Measurements from ENCODE around the gene ATF7.

The ATF7 gene

DNA sequence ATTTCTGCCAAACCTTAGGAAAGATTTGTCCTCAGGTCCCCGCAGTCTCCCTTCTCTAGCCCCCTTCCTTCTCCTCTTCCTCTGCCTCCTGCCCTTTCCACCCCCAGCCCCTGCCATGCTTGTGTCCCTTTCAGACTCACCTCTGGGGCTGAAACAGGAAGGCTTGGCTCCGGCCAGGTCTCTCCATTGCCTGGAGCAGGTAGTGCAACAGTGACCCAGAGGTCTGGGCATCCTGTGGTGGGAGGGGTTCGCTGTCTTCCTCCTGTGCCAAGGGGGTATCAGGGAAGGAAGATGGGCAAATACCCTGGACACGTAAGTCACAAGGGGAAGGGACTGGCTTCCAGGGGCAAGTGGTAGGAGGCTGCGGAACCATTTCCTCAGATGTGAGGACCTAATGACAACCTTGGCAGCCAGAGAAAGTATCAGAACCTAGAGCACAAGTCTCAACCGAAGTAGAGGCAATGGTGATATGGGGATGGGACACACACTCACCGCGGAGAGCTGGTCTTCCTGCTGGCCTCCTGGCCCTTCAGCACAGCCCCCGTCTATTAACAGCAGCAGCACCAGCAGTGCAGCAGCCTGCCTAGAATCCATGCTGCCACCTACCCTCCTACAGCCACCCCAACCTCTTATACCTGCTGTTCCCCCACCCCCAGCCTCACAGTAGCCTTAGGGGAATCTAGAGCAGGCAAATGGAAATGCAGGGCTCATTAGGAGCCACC lies 119.1 kb downstream of the ATF7 start, which contains the start of gene NPFF:
Gene NPFF, minus strand, starts transcription at position 604 of the 722 bp plus-strand sequence. Its CDS starts 10 bp downstream, at position 594.
- no peak for DNase-seq (ENCODE audit: insufficient read length, low spot score)
- no peak for TF ChIP-seq POU2F2 (IDR thresholded peaks at IDR 0.05; ENCODE audit: low read depth, low read length)
- no peak for TF ChIP-seq POLR2AphosphoS5 (IDR thresholded peaks at IDR 0.05; ENCODE audit: low read depth, low read length)
- no peak for TF ChIP-seq POLR2A (IDR thresholded peaks at IDR 0.05; ENCODE audit: low read depth, low read length)
- TF ChIP-seq PAX5 (IDR thresholded peaks at IDR 0.05; ENCODE audit: insufficient read depth, low read length, severe bottlenecking), result no peak
- no peak for TF ChIP-seq SPI1 (IDR thresholded peaks at IDR 0.05; ENCODE audit: low read depth, low read length)
- TF ChIP-seq TAF1 (IDR thresholded peaks at IDR 0.05; ENCODE audit: low read depth, low read length), result no peak
- FAIRE-seq, result no peak

DNA sequence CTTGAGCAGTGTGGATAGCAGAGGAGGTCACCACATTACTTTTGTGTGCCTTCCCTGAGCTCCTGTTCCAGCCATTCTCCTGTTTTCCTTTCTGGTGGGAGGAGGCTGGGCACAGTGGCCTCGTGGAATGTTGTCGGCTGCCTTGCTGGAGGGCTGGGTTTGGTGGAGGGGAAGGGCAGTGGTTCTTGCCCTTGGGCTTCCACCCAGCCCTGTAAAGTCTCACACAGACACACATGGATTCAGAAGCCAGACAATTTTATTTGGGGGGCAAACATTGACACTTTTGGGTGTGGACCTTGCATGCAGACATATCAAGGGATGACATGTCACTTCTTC lies 119.8 kb downstream of the ATF7 start:
- no peak for TF ChIP-seq POU2F2 (IDR thresholded peaks at IDR 0.05; ENCODE audit: low read depth, low read length)
- TF ChIP-seq POLR2A (IDR thresholded peaks at IDR 0.05; ENCODE audit: low read depth, low read length), result no peak
- TF ChIP-seq TAF1 (IDR thresholded peaks at IDR 0.05; ENCODE audit: low read depth, low read length), result no peak
- TF ChIP-seq SPI1 (IDR thresholded peaks at IDR 0.05; ENCODE audit: low read depth, low read length), result no peak
- no peak for TF ChIP-seq POLR2AphosphoS5 (IDR thresholded peaks at IDR 0.05; ENCODE audit: low read depth, low read length)
- TF ChIP-seq PAX5 (IDR thresholded peaks at IDR 0.05; ENCODE audit: insufficient read depth, low read length, severe bottlenecking), result no peak
- DNase-seq (ENCODE audit: insufficient read length, low spot score), result no peak
- FAIRE-seq, result no peak

- DNase-seq (ENCODE audit: insufficient read length, low spot score), result no peak
- FAIRE-seq, result no peak
- no peak for TF ChIP-seq PAX5 (IDR thresholded peaks at IDR 0.05; ENCODE audit: insufficient read depth, low read length, severe bottlenecking)
These were observed 120.4 kb downstream of the ATF7 start for GRCh38 chr12:53505555-53506449.

DNA sequence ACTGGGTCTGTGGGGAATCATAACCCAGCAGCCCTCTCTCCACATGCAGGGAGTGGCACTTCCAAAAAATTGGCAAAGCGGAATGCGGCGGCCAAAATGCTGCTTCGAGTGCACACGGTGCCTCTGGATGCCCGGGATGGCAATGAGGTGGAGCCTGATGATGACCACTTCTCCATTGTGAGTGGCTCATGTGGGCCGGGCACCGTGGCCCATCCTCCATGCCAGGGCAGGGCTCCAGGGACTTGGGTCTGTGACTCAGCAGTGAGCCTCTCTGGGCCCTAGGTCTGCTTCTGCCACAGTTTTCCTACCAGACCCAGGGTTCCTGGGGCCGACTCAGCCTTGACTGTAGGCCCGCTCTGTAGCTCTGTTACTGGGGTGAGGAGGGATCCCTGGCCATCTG lies 121.1 kb downstream of the ATF7 start:
- DNase-seq (ENCODE audit: insufficient read length, low spot score), result no peak
- TF ChIP-seq POLR2A (IDR thresholded peaks at IDR 0.05; ENCODE audit: low read depth, low read length) (no peak), POU2F2 (IDR thresholded peaks at IDR 0.05; ENCODE audit: low read depth, low read length) (no peak), POLR2AphosphoS5 (IDR thresholded peaks at IDR 0.05; ENCODE audit: low read depth, low read length) (no peak), TAF1 (IDR thresholded peaks at IDR 0.05; ENCODE audit: low read depth, low read length) (no peak), SPI1 (IDR thresholded peaks at IDR 0.05; ENCODE audit: low read depth, low read length) (no peak), PAX5 (IDR thresholded peaks at IDR 0.05; ENCODE audit: insufficient read depth, low read length, severe bottlenecking) (no peak)
- FAIRE-seq, result no peak

GRCh38 chr12:53504004-53504920 lies 121.9 kb downstream of the ATF7 start:
- no peak for TF ChIP-seq SPI1 (IDR thresholded peaks at IDR 0.05; ENCODE audit: low read depth, low read length)
- DNase-seq (ENCODE audit: insufficient read length, low spot score) (no peak), FAIRE-seq (no peak)

GRCh38 chr12:53502983-53503728 lies 123.0 kb downstream of the ATF7 start:
- DNase-seq (ENCODE audit: insufficient read length, low spot score), result no peak
- no peak for FAIRE-seq
- no peak for TF ChIP-seq PAX5 (IDR thresholded peaks at IDR 0.05; ENCODE audit: insufficient read depth, low read length, severe bottlenecking)
- TF ChIP-seq POLR2AphosphoS5 (IDR thresholded peaks at IDR 0.05; ENCODE audit: low read depth, low read length), result no peak
- no peak for TF ChIP-seq POLR2A (IDR thresholded peaks at IDR 0.05; ENCODE audit: low read depth, low read length)
- TF ChIP-seq POU2F2 (IDR thresholded peaks at IDR 0.05; ENCODE audit: low read depth, low read length), result no peak

GRCh38 chr12:53502331-53502730 lies 123.9 kb downstream of the ATF7 start:
- no peak for DNase-seq (ENCODE audit: insufficient read length, low spot score)
- FAIRE-seq, result no peak

DNA sequence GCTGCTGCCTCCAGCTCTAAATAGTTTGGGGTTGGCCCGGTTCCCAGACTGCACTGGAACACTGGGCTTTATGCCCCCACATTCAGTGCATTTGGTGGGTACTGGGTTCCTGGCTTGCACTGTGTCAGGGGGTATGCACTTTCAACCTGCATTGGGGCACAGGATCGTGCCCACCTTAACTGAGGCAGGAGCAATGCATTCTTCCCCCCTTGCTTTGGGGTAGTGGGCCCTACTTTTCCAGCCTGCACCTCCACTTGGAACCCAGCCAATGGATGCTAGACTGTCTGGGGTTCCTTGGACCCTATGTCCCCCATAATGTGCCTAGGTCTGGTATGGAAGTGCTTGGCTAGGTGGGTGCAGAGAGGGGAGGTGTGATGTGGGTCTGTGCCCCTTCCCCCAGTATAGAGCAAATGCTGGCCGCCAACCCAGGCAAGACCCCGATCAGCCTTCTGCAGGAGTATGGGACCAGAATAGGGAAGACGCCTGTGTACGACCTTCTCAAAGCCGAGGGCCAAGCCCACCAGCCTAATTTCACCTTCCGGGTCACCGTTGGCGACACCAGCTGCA lies 124.5 kb downstream of the ATF7 start:
- FAIRE-seq, result no peak
- DNase-seq (ENCODE audit: insufficient read length, low spot score), result no peak
- TF ChIP-seq PAX5 (IDR thresholded peaks at IDR 0.05; ENCODE audit: insufficient read depth, low read length, severe bottlenecking), result no peak
- TF ChIP-seq POLR2AphosphoS5 (IDR thresholded peaks at IDR 0.05; ENCODE audit: low read depth, low read length), result 0 out of 2 replicates have a peak, but pooled peaks have one; percentile 18

More at GRCh38 chr12:53502331-53502730, 123.9 kb downstream of the ATF7 start:
- TF ChIP-seq POLR2AphosphoS5 (IDR thresholded peaks at IDR 0.05; ENCODE audit: low read depth, low read length) (no peak), TAF1 (IDR thresholded peaks at IDR 0.05; ENCODE audit: low read depth, low read length) (no peak), PAX5 (IDR thresholded peaks at IDR 0.05; ENCODE audit: insufficient read depth, low read length, severe bottlenecking) (no peak), POU2F2 (IDR thresholded peaks at IDR 0.05; ENCODE audit: low read depth, low read length) (no peak), SPI1 (IDR thresholded peaks at IDR 0.05; ENCODE audit: low read depth, low read length) (no peak), POLR2A (IDR thresholded peaks at IDR 0.05; ENCODE audit: low read depth, low read length) (no peak)
